Adrenal gland (tissue), 12 donors: ENCODE data around the gene RAD51B. TPM values are rescaled to one million over a fixed set of nuclear protein-coding genes. Genes with fewer than 3 reads are reported as not detected.
"Not testable (repeated sequence)": the region's sequence is repeated elsewhere in the genome, so short reads cannot be mapped to it uniquely, and the experiment has no call there.

ENCODE experiments used
- DNase-seq, 7 donors: peaks; one replicate each; pipeline ENCODE4 v3.0.0-alpha.2; 2019 to 2020
- H3K27ac ChIP-seq, 5 donors: fragments of 200-600 bp; sonication (generic) in 4 of 5; 1 replicate in 3 of 5; 2 replicates in 2 of 5; pipeline versions ENCODE4 v1.5.1 to v1.8.0; 2016 to 2020; ENCODE audit warnings: mild to moderate bottlenecking in 1 of 5
- H3K27me3 ChIP-seq: fragments of 200-600 bp; 2 replicates; pipeline ENCODE4 v1.8.0; 2021
- H3K36me3 ChIP-seq, 2 donors: fragments of 200-600 bp; replicated peaks in 1 of 2; 1 replicate in 1 of 2; 2 replicates in 1 of 2; pipeline versions ENCODE4 v1.5.1 to v1.8.0; 2018 to 2022
- H3K4me1 ChIP-seq, 2 donors: fragments of 200-600 bp; replicated peaks in 1 of 2; 1 replicate in 1 of 2; 2 replicates in 1 of 2; pipeline versions ENCODE4 v1.5.1 to v1.8.0; 2018 to 2021
- H3K4me3 ChIP-seq, 4 donors: fragments of 200-600 bp; sonication (generic) in 3 of 4; one replicate each; pipeline ENCODE4 v1.5.1; 2016 to 2018
- H3K9me3 ChIP-seq, 3 donors: fragments of 200-600 bp; sonication (generic) in 1 of 3; replicated peaks in 1 of 3; 1 replicate in 2 of 3; 2 replicates in 1 of 3; pipeline versions ENCODE4 v1.5.1 to v1.8.0; 2016 to 2021
- POLR2A ChIP-seq, 2 donors: fragments of 450-650 bp; IDR thresholded peaks; one replicate each; pipeline ENCODE4 v1.6.1; 2017; ENCODE audit warnings: antibody characterized with exemption in 2 of 2, mild to moderate bottlenecking in 2 of 2, moderate library complexity in 1 of 2
- WGBS, 4 donors: extraction: QIAGEN DNeasy Blood & Tissue Kit in 2 of 4; methylation state at CpG; one replicate each; pipeline versions ENCODE4 v1.1.5 to v1.1.7; 2013 to 2017; 5-methylcytosine and 5-hydroxymethylcytosine counted together
- intact Hi-C, 2 donors: fragments of 100-400 bp; cut with DNase I; formaldehyde crosslinking; loops; one replicate each; pipeline versions ENCODE4 v1.14.1 to v1.15.0; 2022 to 2023
- polyA plus RNA-seq, 3 donors: library from polyadenylated mRNA; stranded (reverse); fragments of 200-250 nt in 2 of 3; fragments of 350-450 nt in 1 of 3; fragmentation: Illumina TruSeq in 1 of 3; extraction: RNeasy Lipid Tissue Mini Kit (QIAGEN cat#74804) in 1 of 3; gene quantifications; one replicate each; pipeline ENCODE4 v1.2.3, GENCODE V29; 2013 to 2014
- total RNA-seq, 9 donors: library from RNA; depleted of rRNA in 4 of 9; stranded (reverse); fragments of >200 nt in 4 of 9; fragments of 120-200 nt in 1 of 9; fragmentation: NEBNext Ultra II Directional in 1 of 9; extraction: Animal tissue kit (Norgen Biotek cat#: 25700) in 1 of 9; gene quantifications; one replicate each; pipeline versions ENCODE4 v1.1.0 to v1.2.4, GENCODE V29; 2013 to 2023
- TF ChIP-seq, protein P1 (sequence below), 6 experiments: fragments of 450-650 bp in 4 of 6; fragments of 200-600 bp in 2 of 6; sonication (generic) in 1 of 6; IDR thresholded peaks; 1 replicate in 5 of 6; 2 replicates in 1 of 6; pipeline versions ENCODE4 v1.5.1 to v1.8.0; 2016 to 2021; ENCODE audit warnings: antibody characterized with exemption in 6 of 6, mild to moderate bottlenecking in 2 of 6, moderate library complexity in 1 of 6
- donor health status: healthy with polysubstance abuse.
- donor health status: Bipolar disorder and iron deficiency.
- donor health status: DM: yes; HTN: yes; CAD: no.
- donor health status: DM: no; HTN: no; CAD: no.
- donor health status: DM: no; HTN: no; CAD: no.
- donor health status: DM: yes; HTN: yes; CAD: no.

RAD51B gene
- total and polyA plus RNA-seq, 12 donors: 2.3 to 24.6 (median 12.4) TPM

DNA sequence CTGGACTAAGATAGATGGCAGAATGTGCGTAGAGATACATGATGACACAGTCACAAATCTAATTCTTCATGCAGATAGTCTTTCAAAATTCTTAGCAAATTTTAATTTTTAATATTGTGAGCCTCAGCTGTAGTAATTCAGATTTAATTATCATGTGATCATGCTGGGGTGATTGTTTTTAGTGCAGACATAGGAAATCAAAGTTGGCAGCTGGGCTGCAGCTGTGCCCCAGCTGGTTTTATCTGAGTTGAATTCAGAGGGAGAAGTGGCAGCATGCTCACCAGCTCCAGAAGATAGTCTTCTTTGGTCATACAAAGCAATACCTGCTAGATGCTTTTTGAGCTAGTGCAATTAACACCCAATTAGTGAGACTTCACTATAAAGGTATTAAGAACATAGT, 292.9 kb downstream of the RAD51B start:
- Histone ChIP-seq H3K4me3 (no peak overlapping the region), H3K27me3 (no peaks in the 10 kb centered on the region), H3K9me3 (no peaks in the 10 kb centered on the region), H3K27ac (no peak overlapping the region), H3K4me1 (no peaks in the 10 kb centered on the region), H3K36me3 (no peaks in the 10 kb centered on the region)
- intact Hi-C loops: no loop called here
- no peak for DNase-seq
- WGBS, 4 donors: 90 to 95% (median 95%) methylated on average over 1 of the region's 1 CpG
- TF ChIP-seq, protein P1, sequence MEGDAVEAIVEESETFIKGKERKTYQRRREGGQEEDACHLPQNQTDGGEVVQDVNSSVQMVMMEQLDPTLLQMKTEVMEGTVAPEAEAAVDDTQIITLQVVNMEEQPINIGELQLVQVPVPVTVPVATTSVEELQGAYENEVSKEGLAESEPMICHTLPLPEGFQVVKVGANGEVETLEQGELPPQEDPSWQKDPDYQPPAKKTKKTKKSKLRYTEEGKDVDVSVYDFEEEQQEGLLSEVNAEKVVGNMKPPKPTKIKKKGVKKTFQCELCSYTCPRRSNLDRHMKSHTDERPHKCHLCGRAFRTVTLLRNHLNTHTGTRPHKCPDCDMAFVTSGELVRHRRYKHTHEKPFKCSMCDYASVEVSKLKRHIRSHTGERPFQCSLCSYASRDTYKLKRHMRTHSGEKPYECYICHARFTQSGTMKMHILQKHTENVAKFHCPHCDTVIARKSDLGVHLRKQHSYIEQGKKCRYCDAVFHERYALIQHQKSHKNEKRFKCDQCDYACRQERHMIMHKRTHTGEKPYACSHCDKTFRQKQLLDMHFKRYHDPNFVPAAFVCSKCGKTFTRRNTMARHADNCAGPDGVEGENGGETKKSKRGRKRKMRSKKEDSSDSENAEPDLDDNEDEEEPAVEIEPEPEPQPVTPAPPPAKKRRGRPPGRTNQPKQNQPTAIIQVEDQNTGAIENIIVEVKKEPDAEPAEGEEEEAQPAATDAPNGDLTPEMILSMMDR (IDR thresholded peaks at IDR 0.05): no peak
- no peak for TF ChIP-seq POLR2A (IDR thresholded peaks at IDR 0.05)

- H3K4me3 ChIP-seq: no peak overlapping the region
- no peak for DNase-seq
- no peak overlapping the region for H3K27ac ChIP-seq
- H3K27me3 ChIP-seq: no peaks in the 10 kb centered on the region
- no peak for TF ChIP-seq POLR2A (IDR thresholded peaks at IDR 0.05)
- TF ChIP-seq, protein P1 (IDR thresholded peaks at IDR 0.05): no peak
- intact Hi-C loops: no loop called here
- no peaks in the 10 kb centered on the region for H3K9me3 ChIP-seq
- no peaks in the 10 kb centered on the region for H3K36me3 ChIP-seq
- 89 to 93% (median 91%) methylated on average over 3 of the region's 3 CpGs for WGBS, 4 donors
- H3K4me1 ChIP-seq: no peaks in the 10 kb centered on the region
These were observed 293.9 kb downstream of the RAD51B start for GRCh38 chr14:68113343-68113930.

DNA sequence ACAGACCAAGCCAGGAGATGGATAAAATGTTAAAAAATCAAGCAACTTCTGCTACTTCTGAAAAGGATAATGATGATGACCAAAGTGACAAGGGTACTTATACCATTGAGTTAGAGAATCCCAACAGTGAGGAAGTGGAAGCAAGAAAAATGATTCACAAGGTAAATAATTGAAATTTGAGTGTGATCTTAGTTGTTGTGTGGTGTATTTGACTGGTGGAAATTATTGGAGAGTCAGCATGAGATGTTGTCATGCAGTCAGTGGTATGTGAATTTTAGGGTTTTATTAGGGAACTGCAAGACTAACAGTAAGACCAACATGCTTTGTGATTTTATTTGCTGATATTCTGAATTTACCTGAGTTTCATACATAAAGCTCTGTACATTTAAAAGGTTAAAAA, 296.4 kb downstream of the RAD51B start:
- H3K4me1 ChIP-seq, H3K36me3 ChIP-seq, H3K27ac ChIP-seq, intact Hi-C loops, H3K4me3 ChIP-seq, DNase-seq, H3K9me3 ChIP-seq, H3K27me3 ChIP-seq: not testable (repeated sequence)

GRCh38 chr14:68122651-68123050, 303.1 kb downstream of the RAD51B start:
- no peak for DNase-seq
- TF ChIP-seq, protein P1 (IDR thresholded peaks at IDR 0.05): no peak
- TF ChIP-seq POLR2A (IDR thresholded peaks at IDR 0.05): no peak
- Histone ChIP-seq H3K27ac (no peak overlapping the region), H3K9me3 (no peaks in the 10 kb centered on the region), H3K4me3 (no peak overlapping the region), H3K27me3 (no peaks in the 10 kb centered on the region), H3K36me3 (no peaks in the 10 kb centered on the region), H3K4me1 (no peaks in the 10 kb centered on the region)
- intact Hi-C loops: no loop called here

DNA sequence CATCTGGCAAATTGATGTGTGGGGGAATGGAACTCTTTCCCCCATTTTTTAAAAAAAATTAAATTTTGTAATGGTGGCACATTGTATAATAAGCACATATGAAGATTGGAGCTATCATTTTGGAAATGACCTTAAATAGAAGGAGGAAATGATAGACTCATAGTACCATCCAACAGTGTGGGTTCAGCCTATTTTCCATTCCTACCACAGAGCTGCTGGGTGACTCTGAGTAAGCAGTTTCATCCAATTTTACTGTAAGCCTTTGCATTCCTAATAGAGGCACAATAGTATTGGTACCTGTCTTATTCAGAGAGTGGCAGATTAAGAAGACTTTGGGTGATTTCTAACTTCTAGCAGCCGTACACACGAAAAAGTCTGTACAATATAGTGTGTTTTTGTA, 304.5 kb downstream of the RAD51B start:
- intact Hi-C loops: no loop called here
- H3K27me3 ChIP-seq: no peaks in the 10 kb centered on the region
- DNase-seq: no peak
- WGBS, 4 donors: 96 to 98% (median 98%) methylated on average over 2 of the region's 2 CpGs
- H3K4me3 ChIP-seq: no peak overlapping the region
- H3K9me3 ChIP-seq: no peaks in the 10 kb centered on the region
- no peaks in the 10 kb centered on the region for H3K36me3 ChIP-seq
- H3K4me1 ChIP-seq: no peaks in the 10 kb centered on the region
- TF ChIP-seq POLR2A (IDR thresholded peaks at IDR 0.05): no peak
- TF ChIP-seq, protein P1 (IDR thresholded peaks at IDR 0.05): no peak
- H3K27ac ChIP-seq: no peak overlapping the region
